KG1 (cell line): Measurements from ENCODE around the gene PAQR3.

ENCODE experiments used
- DNase-seq: peaks from one replicate; lab custom pipeline; 2025; lab: John Stamatoyannopoulos, UW

The PAQR3 gene, protein sequence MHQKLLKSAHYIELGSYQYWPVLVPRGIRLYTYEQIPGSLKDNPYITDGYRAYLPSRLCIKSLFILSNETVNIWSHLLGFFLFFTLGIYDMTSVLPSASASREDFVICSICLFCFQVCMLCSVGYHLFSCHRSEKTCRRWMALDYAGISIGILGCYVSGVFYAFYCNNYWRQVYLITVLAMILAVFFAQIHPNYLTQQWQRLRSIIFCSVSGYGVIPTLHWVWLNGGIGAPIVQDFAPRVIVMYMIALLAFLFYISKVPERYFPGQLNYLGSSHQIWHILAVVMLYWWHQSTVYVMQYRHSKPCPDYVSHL

DNA sequence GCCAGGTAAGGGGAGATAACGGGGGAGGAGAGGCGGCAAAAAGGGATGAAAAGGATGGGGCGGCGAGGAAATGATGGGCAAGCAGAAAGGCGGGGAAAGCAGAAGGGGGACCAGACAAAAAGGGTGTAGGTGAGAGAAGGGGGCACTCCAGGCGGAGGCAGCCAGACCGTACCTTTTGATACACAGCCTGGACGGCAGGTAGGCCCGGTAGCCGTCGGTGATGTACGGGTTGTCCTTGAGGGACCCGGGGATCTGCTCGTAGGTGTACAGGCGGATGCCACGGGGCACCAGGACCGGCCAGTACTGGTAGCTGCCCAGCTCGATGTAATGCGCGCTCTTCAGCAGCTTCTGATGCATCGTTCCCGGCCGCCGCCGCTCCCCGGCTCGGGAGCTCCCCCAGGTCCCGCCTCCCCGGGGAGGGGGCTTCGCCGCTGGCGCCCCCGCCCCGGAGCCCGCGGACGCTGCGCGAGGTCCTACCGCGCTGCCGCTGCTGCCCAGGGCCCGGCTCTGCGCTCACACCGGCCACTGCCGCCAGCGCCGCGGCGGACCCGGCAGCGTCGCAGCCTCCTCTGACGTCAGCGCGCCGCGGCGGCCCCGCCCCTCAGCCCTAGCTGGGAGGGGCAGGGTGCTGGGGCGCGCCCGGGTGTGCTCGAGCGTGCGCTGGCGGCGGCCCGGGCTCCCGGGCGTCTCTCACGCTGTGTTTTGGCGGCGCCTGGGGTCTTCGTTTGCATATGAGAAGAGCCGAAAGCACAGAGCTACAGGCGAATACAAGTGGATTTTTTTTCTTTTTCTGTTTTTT lies at the start of gene PAQR3:
Gene PAQR3 (minus strand): TSS at position 571 of the 799 bp plus-strand sequence. CDS start 214 bp downstream, at position 357.
- peak; percentile 66 for DNase-seq

DNA sequence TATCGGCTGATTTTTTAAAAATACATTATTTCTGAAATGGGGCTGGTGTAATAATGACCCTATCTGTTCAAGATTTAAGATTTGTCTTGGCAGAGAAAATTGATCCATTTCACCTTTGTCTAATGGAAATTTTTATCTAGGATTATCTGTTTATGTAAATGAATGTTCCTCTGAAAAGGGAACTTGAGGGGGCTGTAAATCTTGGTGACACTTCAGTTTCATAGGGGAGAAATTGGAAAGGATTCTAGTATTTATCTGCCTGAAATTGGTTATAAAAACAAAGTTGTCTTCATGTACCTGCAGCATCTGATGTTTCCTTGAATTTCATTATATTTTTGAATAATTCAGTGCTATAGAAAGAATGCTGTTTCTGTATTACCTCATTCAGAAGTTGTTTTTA lies 48.4 kb upstream of the PAQR3 start:
- no peak for DNase-seq

DNA sequence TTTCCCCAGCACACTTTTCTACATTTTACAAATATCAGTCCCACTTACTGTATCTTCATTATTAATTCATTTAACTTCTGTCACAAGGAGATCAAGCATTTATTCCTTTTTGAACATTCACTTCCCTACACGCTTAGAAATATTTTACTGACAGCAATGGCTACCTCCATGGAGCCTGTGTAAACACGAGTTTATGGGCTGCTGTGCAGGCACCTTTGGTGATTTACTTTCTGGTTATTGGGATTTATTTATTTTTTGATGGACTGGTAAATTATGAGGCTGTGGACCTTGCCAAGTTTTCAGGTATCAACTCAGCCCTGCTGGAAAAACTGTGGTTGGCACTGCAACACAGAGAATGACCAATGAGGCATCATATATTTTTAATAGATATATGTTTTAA lies 45.4 kb upstream of the PAQR3 start:
- DNase-seq: no peak

DNA sequence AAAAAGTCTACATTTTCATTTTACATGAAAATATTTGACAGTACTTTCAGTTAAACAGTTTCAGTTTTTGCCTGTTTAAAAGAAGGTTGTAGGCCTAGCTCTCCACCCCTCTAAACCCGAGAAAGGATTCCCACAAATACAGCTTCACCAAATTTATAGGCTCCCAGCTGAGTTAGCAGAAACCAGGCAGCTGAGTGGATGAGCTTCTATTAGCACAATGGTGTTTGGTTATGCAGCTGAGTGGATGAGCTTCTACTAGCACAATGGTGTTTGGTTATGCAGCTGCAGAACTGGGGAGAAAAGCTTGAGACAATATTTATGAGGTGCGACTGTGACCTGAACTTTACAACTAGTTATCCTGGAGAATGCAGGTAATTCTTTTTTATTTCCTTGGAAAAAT lies 36.6 kb upstream of the PAQR3 start:
- DNase-seq: no peak

DNA sequence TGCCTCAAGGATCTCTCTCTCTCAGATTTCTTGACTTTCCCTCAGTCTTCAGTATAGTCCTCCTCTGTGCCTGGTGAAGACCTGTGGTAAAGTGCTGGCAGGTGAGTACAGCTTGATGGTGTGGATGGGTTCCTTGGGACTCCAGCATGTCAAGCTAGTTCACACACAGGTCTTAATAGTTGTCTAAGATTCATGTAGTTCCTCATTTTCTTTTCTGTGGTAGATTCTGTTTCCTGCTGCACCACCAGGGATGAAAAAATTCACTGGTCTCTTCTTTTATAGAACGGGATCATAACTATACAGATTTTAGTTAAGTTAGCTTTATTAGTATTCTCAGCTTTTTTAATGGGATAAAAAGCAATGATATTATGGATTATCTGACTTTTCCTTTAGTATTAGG lies 32.5 kb upstream of the PAQR3 start:
- no peak for DNase-seq

DNA sequence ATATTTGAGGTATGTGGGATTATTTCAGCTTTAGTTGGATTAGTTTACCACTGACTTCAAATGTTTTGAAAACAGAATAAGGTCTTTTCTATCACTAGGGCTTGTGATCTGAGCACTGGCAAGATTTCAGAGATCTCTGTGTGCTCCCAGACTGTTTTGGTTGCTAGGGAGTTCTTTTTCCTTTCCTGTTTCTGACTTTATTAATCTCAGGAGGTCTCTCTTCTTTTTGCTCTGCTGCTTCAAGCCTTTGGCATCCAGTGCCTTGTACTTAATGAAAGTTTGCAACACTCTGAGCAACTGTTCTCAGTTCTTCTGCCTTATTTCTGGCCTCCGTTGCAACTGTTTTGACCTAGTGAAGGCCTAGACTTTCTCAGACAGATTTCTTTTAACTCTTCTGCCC lies 32.1 kb upstream of the PAQR3 start:
- no peak for DNase-seq

DNA sequence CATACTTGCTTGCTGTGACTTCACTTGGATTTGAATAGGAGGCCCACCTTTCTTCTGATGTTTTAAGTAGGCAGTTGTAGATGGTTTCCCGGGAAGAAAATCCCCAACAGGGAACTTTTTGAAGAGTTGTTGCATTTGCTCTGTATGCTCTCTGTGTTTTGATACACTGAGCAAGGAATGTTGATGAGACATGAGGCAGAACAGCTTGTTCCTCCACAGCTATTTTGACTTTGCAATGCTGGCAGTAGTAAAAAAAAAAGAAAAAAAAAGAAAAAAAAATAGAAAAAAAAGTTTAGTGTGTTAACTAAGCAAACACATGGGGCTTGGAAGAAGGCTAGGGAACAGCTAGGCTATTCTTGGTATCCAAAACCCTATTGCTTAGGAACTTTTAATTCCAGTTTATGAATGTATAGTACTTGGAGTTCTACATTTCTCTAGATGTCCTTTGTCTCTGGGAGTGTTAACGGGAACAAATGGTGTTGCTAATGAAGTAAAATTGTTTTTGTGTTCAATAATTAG lies 23.4 kb upstream of the PAQR3 start:
- DNase-seq: no peak

DNA sequence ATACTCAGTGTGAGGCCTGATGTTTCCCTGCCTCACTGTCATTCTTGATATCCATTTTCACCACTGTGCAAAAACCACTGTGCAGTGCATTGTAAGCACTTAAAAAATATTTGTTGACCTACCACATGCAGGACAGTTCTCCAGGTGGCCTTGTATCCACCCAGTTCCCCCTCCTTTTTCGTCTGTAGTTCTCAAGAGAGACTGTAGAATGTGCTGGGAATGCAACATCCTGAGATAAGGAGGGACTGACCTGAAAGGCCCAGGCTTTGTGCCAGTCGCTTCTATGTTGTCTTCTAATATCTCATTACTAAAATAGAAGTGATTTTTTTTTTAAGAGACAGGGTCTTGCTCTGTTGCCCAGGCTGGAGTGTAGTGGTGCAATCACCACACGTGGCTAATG lies 21.7 kb upstream of the PAQR3 start:
- DNase-seq: no peak

DNA sequence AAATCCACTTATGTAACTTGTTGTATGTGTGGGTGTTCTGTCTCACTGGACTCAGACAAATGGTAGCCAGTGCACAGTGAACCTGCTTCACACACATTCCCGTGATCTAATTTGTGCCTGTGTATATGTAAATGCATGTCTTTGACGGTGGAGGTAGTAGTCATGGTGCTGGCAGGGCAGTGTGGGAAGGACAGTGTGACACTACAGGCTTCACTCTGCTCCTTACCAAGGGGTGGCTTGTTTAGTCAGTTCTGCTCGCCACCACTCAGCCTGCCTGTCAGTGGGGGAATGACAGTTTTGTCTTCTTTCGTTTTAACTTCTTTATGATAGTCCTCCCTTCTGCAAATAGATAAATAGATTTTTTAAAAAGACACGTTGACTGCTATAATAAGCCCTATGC lies 17.7 kb upstream of the PAQR3 start:
- DNase-seq: no peak

DNA sequence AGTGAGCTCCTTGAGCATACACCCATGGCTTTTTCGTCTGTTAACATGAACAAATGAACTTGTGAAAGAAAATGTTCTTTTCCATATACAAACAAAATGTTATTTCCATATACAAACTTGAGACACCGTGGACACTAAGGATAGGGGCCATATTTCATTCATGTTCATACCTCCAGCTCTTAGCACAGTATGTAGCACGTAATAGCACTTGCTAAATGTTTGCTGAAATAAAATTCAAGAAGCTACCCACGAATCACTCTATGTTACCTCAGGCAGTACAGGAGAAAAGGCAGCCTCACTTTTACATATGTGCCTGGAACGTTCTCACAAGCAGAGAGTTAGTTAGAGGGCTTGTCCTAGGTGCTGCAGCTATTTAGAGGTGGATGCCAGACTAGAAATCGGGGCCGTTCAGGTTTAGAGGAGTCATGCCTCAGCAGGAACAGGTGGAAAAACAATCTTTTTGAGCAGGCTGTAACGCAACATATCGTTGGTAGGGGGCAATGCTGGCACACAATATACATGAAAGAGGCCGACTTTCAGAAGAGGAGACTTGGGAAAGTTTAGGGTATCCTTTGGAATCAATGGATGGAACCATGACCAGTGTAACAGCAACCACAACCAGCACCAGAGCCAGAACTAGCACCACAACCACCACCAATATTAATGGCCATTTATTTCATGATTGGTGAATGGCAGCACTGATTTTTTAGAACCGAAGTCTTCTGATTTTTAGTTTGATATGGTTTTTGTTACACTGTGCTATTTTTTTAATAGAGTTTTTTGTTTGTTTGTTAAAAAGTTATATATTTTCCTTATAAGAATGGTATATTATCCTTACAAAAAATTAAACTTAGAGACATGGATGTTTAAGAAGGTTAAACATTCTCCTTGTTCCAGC lies 14.8 kb upstream of the PAQR3 start:
- DNase-seq: no peak

DNA sequence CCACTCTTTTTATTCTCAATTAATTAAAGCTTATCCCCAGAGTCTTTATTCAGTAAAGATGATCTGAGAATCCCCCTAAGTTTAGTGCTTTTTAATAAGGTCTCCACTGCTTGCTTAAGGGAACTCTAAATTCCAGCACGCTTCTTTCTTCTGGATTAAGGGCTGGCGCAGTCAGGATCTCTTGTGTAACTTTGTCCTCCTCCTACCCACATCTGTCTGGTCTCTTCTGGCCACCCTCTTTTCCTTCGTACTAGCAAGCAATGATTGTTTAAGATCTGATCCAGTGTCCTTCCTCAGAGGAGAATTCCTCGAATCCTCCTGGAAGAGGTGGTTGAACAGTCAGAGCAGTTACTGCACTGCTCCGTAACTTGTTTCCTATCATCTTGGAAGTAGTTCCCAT lies 14.0 kb upstream of the PAQR3 start:
- DNase-seq: no peak

DNA sequence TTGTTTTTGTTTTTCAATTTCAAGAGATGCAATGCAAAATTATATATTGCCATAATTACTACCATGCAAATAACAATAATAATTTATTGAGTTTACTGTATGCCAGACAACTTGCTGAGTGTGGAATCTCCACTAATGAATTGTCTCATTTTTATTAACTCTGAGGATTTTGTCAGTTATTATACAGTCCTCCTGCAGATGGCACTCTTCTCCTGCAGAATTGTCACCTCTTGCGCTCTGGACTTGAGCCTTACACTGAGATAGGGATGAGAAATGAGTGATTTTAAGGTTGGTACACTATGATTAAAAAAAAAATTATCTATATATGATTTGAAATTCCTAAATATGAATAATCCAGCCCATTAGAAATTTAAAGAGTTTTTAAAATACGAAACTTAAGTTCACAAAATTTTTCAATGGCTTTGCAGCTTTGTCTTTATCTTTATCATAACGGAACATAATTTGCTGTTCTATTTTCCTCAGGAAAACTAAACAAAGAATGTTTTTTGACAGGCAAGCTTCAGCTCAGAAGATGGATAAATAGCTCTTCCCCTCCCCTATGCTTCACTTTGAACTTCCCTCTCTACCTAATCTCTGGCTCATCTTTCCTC lies 12.7 kb upstream of the PAQR3 start:
- DNase-seq: peak; percentile 17

DNA sequence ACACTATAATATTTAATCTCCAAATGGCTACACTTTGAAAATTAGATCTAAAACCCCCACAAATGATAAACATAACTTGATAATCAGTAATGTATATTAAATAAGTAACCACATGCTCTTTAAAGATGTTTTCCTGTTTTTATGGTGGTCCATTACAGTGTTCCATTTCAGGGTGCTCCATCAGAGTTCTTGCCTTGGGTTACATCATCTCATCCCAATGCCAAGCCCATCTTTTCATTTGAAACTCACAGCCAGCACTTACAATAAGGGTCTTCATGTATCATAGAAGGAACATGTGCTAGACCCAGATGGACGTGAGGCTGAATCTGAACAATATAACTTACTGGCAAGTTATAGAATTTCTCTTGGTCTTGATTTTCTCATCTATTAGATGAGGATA lies 10.5 kb upstream of the PAQR3 start:
- no peak for DNase-seq

DNA sequence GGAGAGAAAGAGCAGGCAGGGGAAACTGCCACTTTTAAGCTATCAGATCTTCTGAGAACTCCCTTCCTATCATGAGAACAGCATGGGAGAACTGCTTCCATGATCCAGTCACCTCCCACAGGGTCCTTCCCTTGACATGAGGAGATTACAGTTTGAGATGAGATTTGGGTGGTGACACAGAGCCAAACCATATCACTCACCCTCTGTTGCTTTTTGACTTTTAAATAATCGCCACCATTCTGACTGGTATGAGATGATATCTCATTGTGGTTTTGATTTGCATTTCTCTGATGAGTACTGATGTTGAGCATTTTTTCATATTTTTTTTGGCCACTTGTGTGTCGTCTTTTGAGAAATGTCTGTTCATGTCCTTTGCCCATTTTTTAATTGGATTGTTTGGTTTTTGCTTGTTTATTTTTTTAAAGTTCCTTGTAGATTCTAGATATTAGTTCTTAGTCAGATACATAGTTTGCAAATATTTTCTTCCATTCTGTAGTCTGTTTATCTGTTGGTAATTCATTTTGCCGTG lies 6.5 kb upstream of the PAQR3 start:
- DNase-seq: no peak

DNA sequence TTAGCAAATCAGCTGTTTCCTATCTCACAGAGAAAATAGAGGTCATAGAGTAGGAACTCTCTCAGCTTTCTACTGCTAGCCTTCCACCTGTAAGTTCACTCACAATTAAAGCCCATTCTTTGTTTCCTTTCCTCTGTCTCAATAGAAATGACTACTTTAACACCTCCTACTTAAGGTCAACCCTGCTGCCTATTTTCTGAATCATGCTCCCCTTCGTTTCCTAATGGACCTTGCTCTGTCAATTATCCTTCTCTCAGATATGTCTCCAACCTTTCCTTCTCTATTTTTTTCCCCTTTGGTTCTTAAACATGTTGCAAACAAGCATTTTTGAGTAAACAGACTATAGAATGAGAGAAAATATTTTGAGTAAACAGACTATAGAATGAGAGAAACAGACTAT lies 5.1 kb upstream of the PAQR3 start:
- no peak for DNase-seq

DNA sequence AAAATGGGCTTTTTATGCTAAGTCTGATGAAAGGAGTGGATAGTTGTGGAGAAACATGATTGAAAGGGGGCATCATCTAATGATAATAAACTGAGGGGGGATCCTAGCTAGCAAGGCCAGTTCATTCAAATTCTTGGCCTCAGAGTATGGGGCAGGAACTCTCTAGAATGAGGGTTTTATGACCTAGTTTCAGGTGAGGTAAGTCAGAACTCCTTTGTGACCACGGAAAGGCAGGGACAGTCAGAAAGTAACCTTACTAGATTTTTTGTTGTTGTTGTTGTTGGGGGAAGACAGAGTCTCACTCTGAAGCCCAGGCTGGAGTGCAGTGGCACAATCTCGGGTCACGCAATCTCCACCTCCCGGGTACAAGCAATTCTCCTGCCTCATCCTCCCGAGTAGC lies 1.5 kb upstream of the PAQR3 start:
- DNase-seq: no peak

DNA sequence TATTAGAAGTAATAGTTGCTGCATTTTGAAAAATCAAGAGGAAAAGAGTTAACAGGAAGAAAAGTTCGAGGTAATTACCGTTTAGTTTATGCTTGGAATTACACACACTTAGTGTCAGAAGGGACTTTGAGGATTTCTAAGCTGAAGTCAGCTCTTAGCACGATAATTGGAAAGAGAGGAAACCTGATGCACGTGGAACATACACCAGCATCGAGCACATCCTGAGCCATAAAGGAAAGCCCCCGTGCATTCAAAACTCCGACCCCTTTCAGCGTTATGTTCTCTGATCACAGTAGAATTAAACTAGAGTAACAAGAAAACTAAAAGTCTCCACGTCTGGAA lies 400 bp upstream of the PAQR3 start:
- DNase-seq: no peak

DNA sequence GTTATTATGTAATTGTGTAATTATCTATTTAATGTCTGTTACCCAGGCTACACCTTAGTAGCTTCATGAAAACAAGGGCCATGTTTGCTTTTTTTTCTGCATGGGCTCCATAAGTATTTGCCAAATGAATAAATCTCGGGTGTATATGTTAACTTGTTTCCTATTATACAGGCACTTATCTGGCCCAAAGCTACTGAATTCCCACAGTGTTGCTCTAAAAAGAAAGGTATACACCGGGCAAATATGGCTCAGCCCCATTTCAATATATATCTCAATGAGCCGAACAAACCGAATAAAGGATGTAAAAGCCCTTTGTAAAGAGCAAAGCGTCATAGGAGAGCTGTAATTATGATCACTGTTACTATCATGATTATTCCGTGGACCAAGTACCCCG lies 767 bp downstream of the PAQR3 start:
- DNase-seq: no peak

DNA sequence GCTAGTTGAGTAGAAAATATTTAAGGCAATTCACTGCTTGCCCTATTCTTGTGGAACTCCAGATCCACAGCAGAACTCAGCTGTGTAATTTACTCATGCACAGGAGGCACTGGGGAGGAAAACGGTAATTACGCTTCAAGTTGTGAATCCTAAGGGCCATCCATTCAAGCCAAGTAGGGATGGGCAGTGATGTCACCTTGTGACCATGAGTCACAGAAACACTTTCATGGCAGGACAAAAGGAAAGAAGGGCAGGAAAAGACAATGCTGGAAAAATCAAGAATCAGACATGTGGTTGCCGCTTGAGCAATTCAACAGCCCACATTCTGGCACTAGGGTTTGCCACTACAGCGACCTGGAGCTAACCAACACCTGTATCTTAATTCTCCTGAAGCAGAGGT lies 1.4 kb downstream of the PAQR3 start:
- no peak for DNase-seq

DNA sequence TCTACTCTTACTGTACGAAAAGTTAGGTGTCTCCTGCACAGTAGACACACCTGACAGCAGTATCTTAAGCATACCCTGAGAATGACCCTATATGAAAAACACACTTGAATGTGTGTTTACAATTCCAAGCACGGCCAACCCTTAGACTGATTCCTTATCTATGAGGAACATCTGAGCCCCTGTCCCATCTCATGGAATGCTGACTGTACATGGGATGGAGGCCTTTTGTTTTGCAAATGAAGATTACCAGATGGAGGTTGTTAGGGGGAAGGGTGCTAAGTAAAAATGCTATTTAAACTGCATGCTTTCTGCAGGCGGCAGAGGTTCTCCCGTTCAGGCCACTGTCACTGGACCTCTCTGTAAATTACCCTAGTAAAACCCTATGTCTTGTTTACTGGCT lies 2.2 kb downstream of the PAQR3 start:
- no peak for DNase-seq

DNA sequence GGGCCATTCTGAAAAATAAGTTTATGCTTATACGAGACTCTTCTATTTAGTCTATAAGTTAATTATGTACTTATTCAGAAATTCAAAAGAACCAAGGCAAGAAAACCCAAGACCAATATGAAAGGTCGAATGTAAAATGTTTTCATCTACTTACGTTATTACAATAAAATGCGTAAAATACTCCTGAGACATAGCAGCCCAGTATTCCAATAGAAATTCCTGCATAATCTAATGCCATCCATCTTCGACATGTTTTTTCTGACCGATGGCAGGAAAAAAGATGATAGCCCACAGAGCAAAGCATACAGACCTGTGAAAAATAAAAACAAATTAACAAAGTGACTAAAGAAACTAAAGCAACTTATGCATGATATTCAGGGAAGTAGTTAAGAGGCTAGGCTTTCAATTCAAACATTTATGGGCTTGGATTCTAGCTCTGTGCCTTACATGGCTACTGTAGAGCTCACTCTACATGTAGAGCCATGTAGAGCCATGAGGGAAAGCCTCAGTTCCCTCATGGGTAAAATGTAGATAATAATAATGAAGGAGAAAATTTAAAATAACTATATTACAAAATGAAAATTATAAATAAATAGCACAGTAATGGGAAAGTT lies 9.1 kb downstream of the PAQR3 start:
- DNase-seq: no peak
